Keratinocyte (primary cell): ENCODE results near the gene MAGEA8. TPM values are rescaled to one million over a fixed set of nuclear protein-coding genes. Genes with fewer than 3 reads are reported as not detected.
"Not testable (repeated sequence)": the region's sequence is repeated elsewhere in the genome, so short reads cannot be mapped to it uniquely, and the experiment has no call there.

Experiments used
- DNase-seq: peaks from one replicate; pipeline ENCODE4 v3.0.0-alpha.2; 2011; ENCODE audit warnings: low read depth, missing footprints, low spot score
- FAIRE-seq: peaks from 2 replicates; lab custom pipeline; 2011; peaks lifted over from hg19 to GRCh38; lab: Jason Lieb, UNC
- H2AFZ ChIP-seq: 2 replicates; pipeline ENCODE4 v1.6.0; 2012; ENCODE audit warnings: low read length, control low read depth, inconsistent platforms; ENCODE audit not compliant: control insufficient read depth
- H3K27ac ChIP-seq: 2 replicates; pipeline ENCODE4 v1.5.1; 2011; ENCODE audit warnings: low read length; ENCODE audit not compliant: control insufficient read depth, insufficient read depth
- H3K27me3 ChIP-seq: 3 replicates; pipeline ENCODE4 v1.6.0; 2011; ENCODE audit warnings: low read length; ENCODE audit not compliant: control insufficient read depth, insufficient read depth; ENCODE audit errors: extremely low read depth
- H3K36me3 ChIP-seq, 2 experiments: 2 replicates in 1 of 2; 3 replicates in 1 of 2; pipeline ENCODE4 v1.5.1; 2011; ENCODE audit warnings: low read length in 2 of 2, mild to moderate bottlenecking in 1 of 2; ENCODE audit not compliant: control insufficient read depth in 2 of 2, insufficient read depth in 2 of 2; ENCODE audit errors: extremely low read depth in 1 of 2
- H3K4me1 ChIP-seq: 3 replicates; pipeline ENCODE4 v1.5.1; 2011; ENCODE audit warnings: low read length; ENCODE audit not compliant: control insufficient read depth, insufficient read depth; ENCODE audit errors: extremely low read depth
- H3K4me2 ChIP-seq: 3 replicates; pipeline ENCODE4 v1.6.0; 2011; ENCODE audit warnings: low read depth, low read length; ENCODE audit not compliant: control insufficient read depth, insufficient read depth; ENCODE audit errors: extremely low read depth
- H3K4me3 ChIP-seq, 3 experiments: fragments of 200-600 bp in 1 of 3; sonication (generic) in 1 of 3; 2 replicates in 2 of 3; 3 replicates in 1 of 3; pipeline ENCODE4 v1.5.1; 2011 to 2016; ENCODE audit warnings: low read length in 3 of 3, mild to moderate bottlenecking in 3 of 3, control low read depth in 2 of 3, inconsistent platforms in 1 of 3, low read depth in 1 of 3, mixed read lengths in 1 of 3, mixed run types in 1 of 3, moderate library complexity in 1 of 3; ENCODE audit not compliant: control insufficient read depth in 2 of 3, insufficient read depth in 2 of 3; ENCODE audit errors: extremely low read depth in 1 of 3
- H3K79me2 ChIP-seq: 2 replicates; pipeline ENCODE4 v1.6.0; 2012; ENCODE audit warnings: low read length; ENCODE audit not compliant: control insufficient read depth, insufficient read depth
- H3K9ac ChIP-seq: 3 replicates; pipeline ENCODE4 v1.6.0; 2011; ENCODE audit warnings: low read length; ENCODE audit not compliant: control insufficient read depth, insufficient read depth; ENCODE audit errors: extremely low read depth
- H3K9me1 ChIP-seq: 3 replicates; pipeline ENCODE4 v1.6.0; 2011; ENCODE audit warnings: low read length; ENCODE audit not compliant: control insufficient read depth, insufficient read depth; ENCODE audit errors: extremely low read depth
- H3K9me3 ChIP-seq: 2 replicates; pipeline ENCODE4 v1.5.1; 2012; ENCODE audit warnings: low read depth, low read length; ENCODE audit not compliant: control insufficient read depth
- H4K20me1 ChIP-seq: 3 replicates; pipeline ENCODE4 v1.6.0; 2011; ENCODE audit warnings: low read length; ENCODE audit not compliant: control insufficient read depth, insufficient read depth; ENCODE audit errors: extremely low read depth
- dilution Hi-C: fragments of 300-500 bp; cut with MboI; formaldehyde crosslinking; loops from one replicate; pipeline ENCODE4 v1.7.0; 2020; ENCODE audit warnings: low sequenced_read_pairs; ENCODE audit not compliant: extremely low pct_ligation_motif_present
- polyA plus RNA-seq, 5 experiments: library from polyadenylated mRNA; depleted of rRNA in 3 of 5; stranded (reverse) in 3 of 5; stranded (forward) in 1 of 5; unstranded in 1 of 5; fragments of >200 nt; gene quantifications; 1 replicate in 1 of 5; 2 replicates in 3 of 5; 3 replicates in 1 of 5; pipeline versions ENCODE4 v1.2.1 to v1.2.3, GENCODE V29; 2011 to 2012; ENCODE audit warnings: missing spikeins in 2 of 5, low read depth in 1 of 5, low replicate concordance in 1 of 5

MAGEA8 gene
- polyA plus RNA-seq, 1 donor (not counting 4 experiments of a cell fraction or from before 2014, with no cell fraction given), result not detected

DNA sequence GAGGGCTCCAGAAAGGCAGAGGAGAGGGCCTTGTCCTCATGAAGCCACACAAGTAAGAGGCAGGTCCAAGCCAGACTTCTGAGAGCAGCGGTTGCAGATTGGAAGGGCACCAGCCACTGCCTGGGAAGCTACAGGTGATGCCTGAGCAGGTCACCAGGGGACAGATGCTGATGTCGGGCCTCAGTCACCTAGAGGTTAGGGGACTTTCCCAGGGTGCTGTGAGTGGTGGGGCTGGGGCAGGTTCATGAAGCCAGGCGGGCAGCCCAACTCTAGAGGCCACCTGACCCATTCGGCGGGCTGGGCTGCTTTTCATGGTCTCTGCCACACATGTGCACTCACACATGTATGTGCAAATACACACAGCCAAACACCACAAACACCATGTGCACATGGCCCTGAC, 52.0 kb downstream of the MAGEA8 start:
- H4K20me1 ChIP-seq, dilution Hi-C loops, H3K27ac ChIP-seq, H3K9me3 ChIP-seq, H2AFZ ChIP-seq, H3K79me2 ChIP-seq, H3K36me3 ChIP-seq, H3K9me1 ChIP-seq, DNase-seq, H3K9ac ChIP-seq, H3K4me2 ChIP-seq, H3K27me3 ChIP-seq, H3K4me1 ChIP-seq, FAIRE-seq, H3K4me3 ChIP-seq: not testable (repeated sequence)

DNA sequence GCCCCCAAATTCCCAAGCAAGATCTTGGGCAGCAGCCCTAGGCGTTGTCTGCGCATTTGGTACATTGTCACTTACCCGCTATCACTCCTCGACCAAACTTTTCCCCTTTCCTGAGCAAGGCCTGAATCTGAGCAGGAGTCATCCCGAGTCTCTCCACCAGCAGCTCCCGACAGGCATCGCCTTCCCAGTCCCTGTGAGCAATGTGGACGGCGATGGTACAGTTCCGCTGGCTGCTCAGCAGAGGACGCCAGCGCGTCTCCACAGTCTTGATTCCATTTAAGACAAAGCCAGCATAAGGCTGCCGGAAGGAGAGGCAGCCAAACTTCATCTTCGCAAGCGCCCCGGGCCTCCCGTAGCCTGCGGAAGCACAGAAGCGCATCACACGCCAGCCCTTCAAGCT, 52.6 kb downstream of the MAGEA8 start:
- H3K79me2 ChIP-seq, result peaks cover 12% of the 10 kb centered on the region
- H3K4me1 ChIP-seq, FAIRE-seq, H2AFZ ChIP-seq, dilution Hi-C loops, H3K9ac ChIP-seq, H3K9me3 ChIP-seq, H4K20me1 ChIP-seq, DNase-seq, H3K4me2 ChIP-seq, H3K9me1 ChIP-seq, H3K27ac ChIP-seq, H3K27me3 ChIP-seq, H3K4me3 ChIP-seq, H3K36me3 ChIP-seq: not testable (repeated sequence)

Other genes starting within 250 kb of the MAGEA8 start
- 19.5 to 23.0 TPM (median 21.1 TPM) in 3 replicates for gene TMEM185A, start 249.4 kb upstream of the MAGEA8 start, polyA plus RNA-seq
- gene MAGEA11, start 169.1 kb upstream of the MAGEA8 start, polyA plus RNA-seq, result not detected in 3 replicates
- gene HSFX1, start 107.1 kb upstream of the MAGEA8 start, polyA plus RNA-seq, result 0.23 TPM in 1 of 3 replicates, not detected in the others
- gene MAGEA9, start 99.3 kb upstream of the MAGEA8 start, polyA plus RNA-seq, result not detected in 3 replicates
- gene HSFX4, start 48.4 kb downstream of the MAGEA8 start, polyA plus RNA-seq, result not detected in 3 replicates
- gene EOLA2, start 57.3 kb downstream of the MAGEA8 start, polyA plus RNA-seq, result 35.5 to 45.2 TPM (median 39.2 TPM) in 3 replicates